Muscle of leg (tissue), 11 donors: ENCODE measurements around the gene THBD. TPM values are rescaled to one million over a fixed set of nuclear protein-coding genes. Genes with fewer than 3 reads are reported as not detected.

Source experiments
- DNase-seq: peaks from one replicate; pipeline ENCODE4 v3.0.0; 2013
- H3K27ac ChIP-seq: one replicate; pipeline ENCODE4 v1.5.1; 2013; ENCODE audit warnings: mild to moderate bottlenecking, low read length, control low read depth
- H3K27me3 ChIP-seq: one replicate; pipeline ENCODE4 v1.6.1; 2013; ENCODE audit warnings: low read length; ENCODE audit not compliant: control insufficient read depth, insufficient read depth
- H3K36me3 ChIP-seq: one replicate; pipeline ENCODE4 v1.6.1; 2013; ENCODE audit warnings: low read length; ENCODE audit not compliant: control insufficient read depth, insufficient read depth
- H3K4me1 ChIP-seq: one replicate; pipeline ENCODE4 v1.6.1; 2013; ENCODE audit warnings: low read length; ENCODE audit not compliant: control insufficient read depth, insufficient read depth
- H3K4me3 ChIP-seq: one replicate; pipeline ENCODE4 v1.5.1; 2013; ENCODE audit warnings: low read length, control low read depth
- H3K9me3 ChIP-seq: replicated peaks from 2 replicates; pipeline ENCODE4 v1.6.1; 2013; ENCODE audit warnings: low read depth, low read length; ENCODE audit not compliant: control insufficient read depth
- WGBS: methylation state at CpG from one replicate; pipeline ENCODE4 v1.1.5; 2013; ENCODE audit warnings: missing lambda C conversion rate; ENCODE audit not compliant: insufficient coverage; 5-methylcytosine and 5-hydroxymethylcytosine counted together
- polyA plus RNA-seq, 8 donors: library from polyadenylated mRNA; unstranded; fragments of 120-200 nt; gene quantifications; one replicate each; pipeline versions ENCODE4 v1.2.1 to v1.2.3, GENCODE V29; 2013; ENCODE audit warnings: inconsistent platforms in 1 of 8, low replicate concordance in 1 of 8; ENCODE audit not compliant: insufficient read length in 8 of 8, insufficient read depth in 1 of 8
- total RNA-seq: library from RNA; stranded (reverse); fragments of 120-200 nt; gene quantifications from one replicate; pipeline ENCODE4 v1.2.4, GENCODE V29; 2013

THBD gene
- total and polyA plus RNA-seq, 9 donors, result 5.1 to 13.6 (median 7.9) TPM

DNA sequence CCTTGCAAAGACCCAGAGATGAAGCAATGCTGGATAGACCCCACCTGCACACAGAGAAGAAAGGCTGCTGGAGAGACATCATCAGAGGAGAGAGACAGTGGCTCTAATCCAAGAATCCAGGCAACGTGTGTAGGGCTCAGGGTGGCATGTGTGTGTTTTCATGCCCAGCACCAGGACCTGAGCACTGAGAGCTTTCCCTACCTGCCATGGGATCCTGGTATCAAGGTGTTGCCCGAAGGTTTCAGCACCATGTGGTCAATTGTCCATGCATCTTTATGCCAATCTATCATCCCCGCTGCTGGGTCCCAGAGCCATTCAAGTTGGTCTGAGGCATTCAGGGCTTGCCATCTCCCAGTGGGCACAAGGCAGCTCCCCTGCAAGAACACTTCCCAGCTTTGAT lies 44.1 kb upstream of the THBD start:
- H3K4me1 ChIP-seq, result peaks cover 5% of the 10 kb centered on the region

DNA sequence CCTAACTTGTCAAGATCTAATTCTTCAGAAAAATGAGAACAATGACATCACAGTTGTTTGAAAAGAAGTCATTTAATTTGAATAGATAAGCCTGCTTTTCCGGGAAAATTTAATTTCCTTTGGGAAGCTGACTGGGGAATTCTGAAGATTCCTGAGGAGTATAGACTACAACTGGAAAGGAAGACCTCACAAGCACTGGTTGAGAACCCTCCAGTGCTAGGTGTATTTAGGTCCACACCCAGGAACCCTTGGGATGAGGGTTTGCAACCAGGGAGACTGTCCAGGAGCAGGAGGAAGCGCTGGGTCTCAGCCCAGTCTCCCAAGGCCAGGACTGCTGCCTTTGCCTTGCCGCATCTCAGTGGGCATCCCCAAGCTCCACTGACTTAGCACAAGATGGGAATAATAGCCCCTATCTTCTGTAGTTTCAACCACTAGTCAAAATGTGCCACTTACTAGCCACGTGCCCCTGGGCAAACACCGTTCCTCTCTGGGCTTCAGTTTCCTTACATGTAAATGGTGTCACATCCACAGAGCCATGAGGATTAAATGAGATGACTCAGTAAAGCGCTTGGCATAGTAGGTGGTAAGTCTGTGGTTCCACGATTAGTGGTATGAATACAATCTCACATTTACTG lies 43.5 kb upstream of the THBD start:
- Histone ChIP-seq H3K4me3 (no peak overlapping the region), H3K9me3 (no peaks in the 10 kb centered on the region), H3K27me3 (peaks cover 2% of the 10 kb centered on the region), H3K27ac (no peak overlapping the region), H3K36me3 (no peaks in the 10 kb centered on the region), H3K4me1 (peaks cover 5% of the 10 kb centered on the region)
- WGBS, result 40% methylated on average over 1 of the region's 7 CpGs
- DNase-seq, result no peak

More for the DNA sequence above, 44.1 kb upstream of the THBD start:
- WGBS, result 71% methylated on average over 3 of the region's 3 CpGs
- no peak for DNase-seq
- H3K9me3 ChIP-seq, result no peaks in the 10 kb centered on the region
- H3K27ac ChIP-seq, result no peak overlapping the region
- no peak overlapping the region for H3K4me3 ChIP-seq
- no peaks in the 10 kb centered on the region for H3K36me3 ChIP-seq
- peaks cover 2% of the 10 kb centered on the region for H3K27me3 ChIP-seq

DNA sequence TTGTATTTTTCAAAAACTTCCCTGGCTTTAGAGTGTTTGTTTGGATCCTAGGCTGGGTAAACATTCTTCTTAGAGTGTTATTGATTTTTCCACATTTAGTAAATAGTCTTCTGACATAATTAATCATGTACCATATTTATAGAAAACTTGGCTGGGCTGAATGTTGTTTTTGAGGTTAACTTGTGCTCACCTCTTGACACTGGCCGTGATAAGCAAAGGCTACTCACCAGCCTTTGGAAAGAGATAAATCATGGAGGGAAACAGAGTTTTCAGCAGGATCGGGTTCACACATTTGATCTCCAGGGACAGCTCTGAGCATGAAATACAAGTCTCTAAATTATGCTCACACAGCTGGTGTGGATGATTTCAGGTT lies 42.9 kb upstream of the THBD start:
- Histone ChIP-seq H3K4me1 (peaks cover 10% of the 10 kb centered on the region), H3K27me3 (peaks cover 2% of the 10 kb centered on the region), H3K36me3 (no peaks in the 10 kb centered on the region), H3K9me3 (no peaks in the 10 kb centered on the region), H3K4me3 (no peak overlapping the region), H3K27ac (no peak overlapping the region)
- WGBS, result 40% methylated on average over 1 of the region's 2 CpGs
- no peak for DNase-seq

DNA sequence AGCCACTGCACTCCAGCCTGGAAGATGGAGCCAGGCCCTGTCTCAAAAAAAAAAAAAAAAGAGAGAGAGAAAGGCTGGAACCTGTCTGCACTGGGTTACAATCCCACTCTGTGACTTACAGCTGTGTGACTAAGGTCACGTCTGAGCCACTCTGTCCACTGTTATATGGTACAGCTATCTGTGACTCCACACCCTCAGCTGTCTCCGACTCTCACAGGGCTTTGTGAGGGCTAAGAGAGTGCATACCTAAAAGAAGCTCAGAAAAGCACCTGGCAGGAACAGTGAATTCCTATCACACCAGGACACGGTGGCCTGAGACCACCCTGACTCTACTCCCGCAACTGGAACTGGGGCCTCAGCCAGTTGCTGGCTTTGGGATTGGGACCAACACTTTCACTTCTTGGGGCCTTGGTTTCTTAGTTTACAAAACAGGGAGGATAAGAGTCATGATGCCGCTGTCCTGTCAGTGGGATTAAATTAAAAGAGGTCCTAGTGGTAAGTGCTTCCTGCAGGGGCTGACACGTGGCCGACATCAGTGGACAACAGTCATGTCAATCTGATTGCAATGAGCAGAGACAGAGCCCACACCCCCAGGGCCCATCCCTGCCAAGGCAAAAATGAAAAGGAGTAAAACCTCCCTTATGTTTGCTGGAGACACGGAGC lies 42.4 kb upstream of the THBD start:
- Histone ChIP-seq H3K27me3 (peaks cover 2% of the 10 kb centered on the region), H3K36me3 (no peaks in the 10 kb centered on the region), H3K4me1 (peaks cover 15% of the 10 kb centered on the region), H3K4me3 (no peak overlapping the region), H3K27ac (no peak overlapping the region), H3K9me3 (no peaks in the 10 kb centered on the region)
- DNase-seq, result no peak
- 49% methylated on average over 3 of the region's 8 CpGs for WGBS

DNA sequence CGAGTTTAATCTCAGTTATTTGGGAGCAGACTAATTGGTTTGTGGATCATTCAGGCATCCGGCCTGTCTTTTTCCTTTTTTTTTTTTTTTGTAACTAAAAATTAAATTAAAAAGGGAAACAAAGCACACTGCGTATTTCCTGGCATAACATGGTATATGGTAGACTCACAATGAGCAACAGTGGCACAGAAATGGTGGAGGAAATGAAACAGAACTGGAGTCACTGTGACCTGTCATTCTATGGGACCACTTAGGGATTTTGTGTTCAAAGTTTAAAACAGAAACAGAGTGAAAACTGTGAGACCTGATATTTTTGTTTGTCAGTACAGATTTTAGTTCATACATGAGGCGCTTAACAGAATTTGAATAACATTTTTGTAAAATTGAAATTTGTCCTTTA lies 41.4 kb upstream of the THBD start:
- H3K27me3 ChIP-seq, result peaks cover 2% of the 10 kb centered on the region
- no peak for DNase-seq
- no peak overlapping the region for H3K4me3 ChIP-seq
- H3K27ac ChIP-seq, result no peak overlapping the region
- no peaks in the 10 kb centered on the region for H3K36me3 ChIP-seq
- H3K9me3 ChIP-seq, result no peaks in the 10 kb centered on the region
- 100% methylated on average over 1 of the region's 4 CpGs for WGBS
- peaks cover 23% of the 10 kb centered on the region for H3K4me1 ChIP-seq

DNA sequence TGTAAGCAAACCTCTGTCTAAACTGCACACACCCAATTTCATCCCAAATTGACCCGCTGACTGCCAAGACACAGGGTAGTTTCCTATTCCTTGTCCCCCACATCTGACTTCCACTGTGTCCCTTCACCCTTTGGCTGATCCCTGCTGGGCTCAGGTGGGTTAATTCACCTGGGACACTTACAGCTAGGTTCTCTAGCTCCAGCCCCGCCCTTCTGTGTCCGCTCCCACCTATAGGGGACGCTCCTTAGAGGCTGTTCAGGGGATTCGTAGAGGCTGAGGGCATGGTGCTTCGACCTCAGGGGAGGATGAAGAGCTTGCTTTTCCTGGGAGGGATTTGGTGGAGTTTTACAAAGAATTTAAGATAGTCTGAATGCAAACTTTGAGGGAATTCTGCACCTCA lies 40.7 kb upstream of the THBD start:
- H3K4me1 ChIP-seq, result peaks cover 27% of the 10 kb centered on the region
- no peaks in the 10 kb centered on the region for H3K36me3 ChIP-seq
- 69% methylated on average over 3 of the region's 6 CpGs for WGBS

DNA sequence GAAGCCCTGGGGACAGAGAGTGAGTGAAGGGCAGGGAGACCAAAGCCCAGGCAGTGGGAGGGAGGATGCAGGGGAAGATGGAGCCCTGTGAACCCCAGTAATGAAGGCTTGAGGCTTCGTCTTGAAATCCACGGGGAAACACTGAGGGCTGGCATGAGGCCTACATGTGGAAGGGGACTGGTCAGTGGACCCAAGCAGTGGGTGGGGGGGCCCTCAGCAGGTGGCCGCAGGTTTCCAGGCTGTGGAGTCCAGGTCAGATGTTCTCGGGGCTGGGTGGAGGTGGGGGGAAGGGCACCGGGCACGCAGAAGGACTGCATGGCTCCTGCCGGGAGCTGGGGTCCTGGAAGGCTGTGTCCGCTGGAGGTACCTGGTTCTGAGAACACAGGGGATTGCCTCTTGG lies 39.4 kb upstream of the THBD start:
- no peak for DNase-seq
- Histone ChIP-seq H3K9me3 (no peaks in the 10 kb centered on the region), H3K36me3 (no peaks in the 10 kb centered on the region), H3K27me3 (peaks cover 2% of the 10 kb centered on the region), H3K4me3 (no peak overlapping the region), H3K4me1 (peaks cover 28% of the 10 kb centered on the region), H3K27ac (no peak overlapping the region)
- 95% methylated on average over 8 of the region's 8 CpGs for WGBS

More for the DNA sequence above, 40.7 kb upstream of the THBD start:
- no peaks in the 10 kb centered on the region for H3K9me3 ChIP-seq
- no peak overlapping the region for H3K27ac ChIP-seq
- peaks cover 2% of the 10 kb centered on the region for H3K27me3 ChIP-seq
- no peak for DNase-seq
- no peak overlapping the region for H3K4me3 ChIP-seq

DNA sequence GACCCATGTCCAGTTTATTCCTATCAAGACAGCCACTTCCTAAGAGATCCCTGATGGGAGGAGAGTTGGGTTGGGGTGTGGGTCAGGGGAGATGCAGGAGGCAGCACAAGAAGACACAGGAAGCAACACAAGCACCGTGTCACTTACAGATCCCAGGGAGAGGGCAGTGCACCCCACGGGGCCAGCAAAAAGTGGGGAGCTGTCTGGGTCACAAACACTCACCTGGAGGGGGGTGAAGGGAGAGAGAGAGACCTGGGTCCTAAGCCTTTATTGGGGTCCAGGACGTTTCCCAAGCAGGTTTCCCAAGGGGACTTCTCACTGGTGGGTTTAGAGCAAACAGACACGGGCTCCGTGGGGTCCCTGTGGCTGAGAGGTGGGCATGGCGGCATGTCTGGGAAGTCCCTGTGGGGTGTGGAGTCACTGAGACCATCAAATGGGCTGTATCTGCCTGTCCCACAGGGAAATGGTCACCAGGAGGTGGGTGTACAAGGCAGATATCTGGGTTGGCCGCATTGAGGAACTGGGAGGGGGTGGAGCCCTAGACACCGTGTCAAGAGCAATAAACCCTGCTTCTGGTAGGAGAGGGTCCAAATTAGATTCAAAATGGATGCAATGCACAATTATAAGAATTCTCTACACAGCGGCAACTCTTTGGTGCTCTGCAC lies 38.2 kb upstream of the THBD start:
- Histone ChIP-seq H3K36me3 (no peaks in the 10 kb centered on the region), H3K4me3 (no peak overlapping the region), H3K4me1 (peaks cover 28% of the 10 kb centered on the region), H3K27ac (peak overlapping the region; percentile 89), H3K9me3 (no peaks in the 10 kb centered on the region), H3K27me3 (no peaks in the 10 kb centered on the region)
- no peak for DNase-seq
- 78% methylated on average over 8 of the region's 9 CpGs for WGBS

DNA sequence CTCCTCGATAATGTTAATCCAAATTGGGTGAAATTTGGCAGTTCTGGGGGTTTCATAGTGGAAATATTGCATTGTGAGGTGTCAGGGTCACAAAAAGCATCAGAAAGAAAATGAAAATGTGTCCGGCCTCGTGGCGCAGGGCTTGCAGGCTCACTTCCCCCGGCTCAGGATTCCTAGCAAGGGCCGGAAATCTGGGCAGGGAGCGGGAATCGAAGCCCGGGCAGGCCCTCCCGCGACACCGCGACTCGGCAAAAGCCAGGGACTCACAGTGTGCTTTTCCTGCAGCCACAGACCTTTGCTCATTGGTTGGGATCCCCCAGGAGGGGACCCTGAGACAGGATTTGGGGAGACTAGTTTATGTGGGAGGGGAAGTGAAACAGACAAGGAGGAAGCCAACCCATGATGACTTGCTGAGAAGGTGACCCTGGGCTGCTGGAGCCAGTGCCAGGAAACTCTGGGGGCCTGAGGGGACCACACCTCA lies 37.5 kb upstream of the THBD start:
- Histone ChIP-seq H3K4me3 (no peak overlapping the region), H3K36me3 (no peaks in the 10 kb centered on the region), H3K9me3 (no peaks in the 10 kb centered on the region), H3K4me1 (peaks cover 26% of the 10 kb centered on the region), H3K27me3 (no peaks in the 10 kb centered on the region), H3K27ac (peak overlapping the region; percentile 89)
- 75% methylated on average over 9 of the region's 14 CpGs for WGBS
- DNase-seq, result peak; percentile 61

DNA sequence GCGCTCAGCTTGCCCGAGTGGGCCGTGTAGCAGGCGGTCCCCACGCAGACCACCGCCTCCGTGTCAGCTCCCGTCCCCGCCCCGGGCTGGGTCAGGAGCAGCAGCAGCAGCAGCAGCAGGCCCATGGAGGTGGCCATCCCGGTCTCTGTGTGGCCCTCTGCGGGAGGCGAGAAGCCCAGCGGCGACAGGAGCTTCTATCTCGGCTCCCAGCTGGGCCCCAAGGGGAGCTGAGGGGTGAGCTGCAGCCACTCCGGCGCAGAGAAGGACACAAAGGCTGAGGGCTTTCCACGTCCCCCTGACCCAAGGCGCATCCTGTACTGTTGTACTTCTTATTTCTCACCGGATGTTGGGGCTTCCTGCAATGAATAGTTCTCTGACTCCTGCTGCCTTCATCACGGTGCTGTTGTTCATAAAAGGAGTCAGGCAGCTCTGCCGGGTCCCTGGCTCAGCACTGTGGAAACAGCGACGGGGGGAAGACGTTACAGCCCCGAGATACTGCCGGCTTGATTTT lies 36.6 kb upstream of the THBD start, which contains the start of gene CD93:
Gene CD93, minus strand, starts transcription at position 269 of the 511 bp plus-strand sequence. Its CDS starts 132 bp downstream, at position 137.
- no peaks in the 10 kb centered on the region for H3K36me3 ChIP-seq
- peak within 1 kb of the TSS; percentile 46 for H3K4me3 ChIP-seq
- 28% methylated on average over 18 of the region's 28 CpGs for WGBS
- no peaks in the 10 kb centered on the region for H3K27me3 ChIP-seq
- DNase-seq, result peak; percentile 80
- H3K4me1 ChIP-seq, result peaks cover 26% of the 10 kb centered on the region
- peak within 1 kb of the TSS; percentile 89 for H3K27ac ChIP-seq
- no peaks in the 10 kb centered on the region for H3K9me3 ChIP-seq
